HCT116 (cell line): Measurements from ENCODE around the gene TNFAIP8L3. TPM values are rescaled to one million over a fixed set of nuclear protein-coding genes. Genes with fewer than 3 reads are reported as not detected.

Experiments used
- ATAC-seq: fragments of 200-7000 bp; cut with Tn5 transposase; 2 replicates; pipeline ENCODE4 v1.9.1; 2020; ENCODE audit warnings: mild to moderate bottlenecking, moderate library complexity
- BruUV-seq: library from RNA; stranded (reverse); fragments of 400-500 nt; replicated peaks from 2 replicates; lab custom pipeline; 2021; lab: Mats Ljungman, UMichigan
- CTCF ChIA-PET: fragments of 300-600 bp; sonication (Branson Sonifier 250); formaldehyde crosslinking; loops from one replicate; lab custom pipeline; 2021; ENCODE audit warnings: antibody characterized with exemption; lab: Charles Lee
- POLR2A ChIA-PET: fragments of 300-600, 350-600 bp; sonication (Branson Sonifier 250); formaldehyde crosslinking; loops from one replicate; lab custom pipeline; 2021; ENCODE audit warnings: antibody characterized with exemption; lab: Charles Lee
- RAD21 ChIA-PET, 2 experiments: fragments of 300-600 bp; sonication (Branson Sonifier 250); formaldehyde crosslinking; loops; one replicate each; lab custom pipeline; 2023; ENCODE audit warnings: low total read pairs in 2 of 2; ENCODE audit not compliant: uncharacterized antibody in 2 of 2, unreplicated experiment in 2 of 2, low non-redundant PET in 1 of 2; lab: Charles Lee
- DNase-seq: peaks from one replicate; pipeline ENCODE4 v3.0.0-alpha.2; 2010; ENCODE audit warnings: low read depth, low spot score
- H2AFZ ChIP-seq: fragments of 200-600 bp; shearing (Covaris generic), sonication (generic); 2 replicates; pipeline ENCODE4 v1.6.1; 2017; ENCODE audit warnings: low read depth, mixed run types, mixed read lengths, antibody characterized with exemption, low read length; ENCODE audit not compliant: poor library complexity, severe bottlenecking
- H3K27ac ChIP-seq: 2 replicates; pipeline ENCODE4 v1.5.1; 2012; ENCODE audit warnings: low read depth, low read length
- H3K27me3 ChIP-seq: fragments of 200-600 bp; sonication (generic); 2 replicates; pipeline ENCODE4 v1.6.1; 2016; ENCODE audit warnings: mixed run types, low read length, mixed read lengths; ENCODE audit not compliant: insufficient read depth
- H3K36me3 ChIP-seq, 2 experiments: fragments of 200-500 bp in 1 of 2; fragments of 200-600 bp in 1 of 2; sonication (Bioruptor generic) in 1 of 2; sonication (generic) in 1 of 2; 2 replicates each; pipeline versions ENCODE4 v1.5.1 to v1.6.1; 2014 to 2016; ENCODE audit warnings: low read length in 2 of 2, inconsistent platforms in 1 of 2, mixed read lengths in 1 of 2, mixed run types in 1 of 2; ENCODE audit not compliant: insufficient read depth in 2 of 2, control insufficient read depth in 1 of 2
- H3K4me1 ChIP-seq, 2 experiments: fragments of 200-600 bp in 1 of 2; sonication (generic) in 1 of 2; 2 replicates each; pipeline versions ENCODE4 v1.5.1 to v1.6.1; 2012 to 2017; ENCODE audit warnings: low read length in 2 of 2, inconsistent platforms in 1 of 2, mild to moderate bottlenecking in 1 of 2, mixed read lengths in 1 of 2, mixed run types in 1 of 2, moderate library complexity in 1 of 2; ENCODE audit not compliant: insufficient read depth in 2 of 2, control insufficient read depth in 1 of 2
- H3K4me2 ChIP-seq: fragments of 200-600 bp; sonication (generic); 2 replicates; pipeline ENCODE4 v1.6.1; 2017; ENCODE audit warnings: mixed run types, low read length, mixed read lengths
- H3K4me3 ChIP-seq, 2 experiments: fragments of 200-600 bp in 1 of 2; sonication (generic) in 1 of 2; replicated peaks in 1 of 2; 2 replicates each; pipeline ENCODE4 v1.5.1; 2011 to 2016; ENCODE audit warnings: low read length in 2 of 2, control low read depth in 1 of 2, low read depth in 1 of 2, mild to moderate bottlenecking in 1 of 2, mixed read lengths in 1 of 2, mixed run types in 1 of 2
- H3K79me2 ChIP-seq: fragments of 200-600 bp; sonication (generic); 2 replicates; pipeline ENCODE4 v1.6.1; 2017; ENCODE audit warnings: mild to moderate bottlenecking, mixed run types, low read length, moderate library complexity, mixed read lengths; ENCODE audit not compliant: insufficient read depth
- H3K9ac ChIP-seq: fragments of 200-600 bp; sonication (generic); 2 replicates; pipeline ENCODE4 v1.6.1; 2016; ENCODE audit warnings: low read length, mixed read lengths
- H3K9me2 ChIP-seq: fragments of 200-600 bp; sonication (generic), shearing (Covaris generic); 2 replicates; pipeline ENCODE4 v1.6.1; 2017; ENCODE audit warnings: mixed run types, mild to moderate bottlenecking, moderate library complexity; ENCODE audit not compliant: insufficient read depth
- H3K9me3 ChIP-seq, 2 experiments: fragments of 200-500 bp in 1 of 2; fragments of 200-600 bp in 1 of 2; sonication (Bioruptor generic) in 1 of 2; sonication (generic) in 1 of 2; 2 replicates each; pipeline ENCODE4 v1.6.1; 2014 to 2017; ENCODE audit warnings: low read length in 2 of 2, mixed read lengths in 2 of 2, inconsistent platforms in 1 of 2, low read depth in 1 of 2, mild to moderate bottlenecking in 1 of 2, mixed run types in 1 of 2, moderate library complexity in 1 of 2; ENCODE audit not compliant: control insufficient read depth in 1 of 2, insufficient read depth in 1 of 2
- H4K20me1 ChIP-seq: fragments of 200-600 bp; sonication (generic), shearing (Covaris generic); 2 replicates; pipeline ENCODE4 v1.6.1; 2017; ENCODE audit warnings: mixed run types, mild to moderate bottlenecking, moderate library complexity; ENCODE audit not compliant: insufficient read depth
- CBX3 ChIP-seq: IDR thresholded peaks from 2 replicates; pipeline ENCODE4 v1.6.1; 2012; ENCODE audit warnings: low read depth
- CEBPB ChIP-seq: IDR thresholded peaks from 2 replicates; pipeline ENCODE4 v1.6.1; 2012; ENCODE audit warnings: low read depth
- EGR1 ChIP-seq: IDR thresholded peaks from 2 replicates; pipeline ENCODE4 v1.6.1; 2012; ENCODE audit warnings: low read depth
- ELF1 ChIP-seq: IDR thresholded peaks from 2 replicates; pipeline ENCODE4 v1.6.1; 2012; ENCODE audit warnings: low read depth, borderline replicate concordance
- EZH2 ChIP-seq: fragments of 200-600 bp; sonication (generic); IDR thresholded peaks from 2 replicates; pipeline ENCODE4 v1.6.1; 2017; ENCODE audit warnings: antibody characterized with exemption, mixed run types
- EZH2phosphoT487 ChIP-seq: fragments of 200-600 bp; IDR thresholded peaks from 2 replicates; pipeline ENCODE4 v1.6.1; 2018; ENCODE audit warnings: antibody characterized with exemption, borderline replicate concordance
- FOSL1 ChIP-seq: IDR thresholded peaks from 2 replicates; pipeline ENCODE4 v1.6.1; 2012; ENCODE audit warnings: low read depth
- JUND ChIP-seq: IDR thresholded peaks from 2 replicates; pipeline ENCODE4 v1.6.1; 2012
- POLR2A ChIP-seq: IDR thresholded peaks from 2 replicates; pipeline ENCODE4 v1.7.0; 2011; ENCODE audit warnings: borderline replicate concordance; ENCODE audit not compliant: insufficient read depth, insufficient read length; ENCODE audit errors: extremely low read depth
- POLR2AphosphoS5 ChIP-seq: IDR thresholded peaks from 2 replicates; pipeline ENCODE4 v1.6.1; 2011; ENCODE audit warnings: mild to moderate bottlenecking, low read depth, low read length, moderate library complexity
- SP1 ChIP-seq: IDR thresholded peaks from 2 replicates; pipeline ENCODE4 v1.6.1; 2012; ENCODE audit warnings: low read depth
- YY1 ChIP-seq: IDR thresholded peaks from 2 replicates; pipeline ENCODE4 v1.6.1; 2011; ENCODE audit warnings: low read length, low read depth, moderate library complexity, mild to moderate bottlenecking; ENCODE audit not compliant: insufficient replicate concordance; ENCODE audit errors: extremely low read depth
- ZFX ChIP-seq: fragments of 450-650 bp; IDR thresholded peaks from 2 replicates; pipeline ENCODE4 v1.6.1; 2017
- ZNF274 ChIP-seq: fragments of 200-500 bp; sonication (Bioruptor generic); IDR thresholded peaks from 2 replicates; pipeline ENCODE4 v1.6.1; 2014; ENCODE audit warnings: mild to moderate bottlenecking, low read depth, low read length, inconsistent platforms
- intact Hi-C: fragments of 100-400 bp; cut with micrococcal nuclease; formaldehyde crosslinking; loops from 2 replicates; pipeline ENCODE4 v1.10.0; 2022
- total RNA-seq: library from RNA; stranded (reverse); gene quantifications from one replicate; pipeline ENCODE4 v1.2.1, GENCODE V29; 2021; ENCODE audit not compliant: unreplicated experiment
- TF ChIP-seq, protein P1 (sequence below): IDR thresholded peaks from 2 replicates; pipeline ENCODE4 v1.6.1; 2011; ENCODE audit warnings: mild to moderate bottlenecking, low read length, moderate library complexity; ENCODE audit not compliant: insufficient replicate concordance; ENCODE audit errors: extremely low read depth
- TF ChIP-seq, protein P2 (sequence below): IDR thresholded peaks from 2 replicates; pipeline ENCODE4 v1.6.1; 2012; ENCODE audit warnings: low read depth
- TF ChIP-seq, protein P3 (sequence below), 3 experiments: fragments of 200-600 bp in 1 of 3; sonication (generic) in 1 of 3; IDR thresholded peaks in 2 of 3; conservative IDR thresholded peaks in 1 of 3; 2 replicates each; pipeline ENCODE4 v1.5.1; 2012 to 2017; ENCODE audit warnings: low read depth in 2 of 3, low read length in 2 of 3, antibody characterized with exemption in 1 of 3, borderline replicate concordance in 1 of 3, control low read depth in 1 of 3, mild to moderate bottlenecking in 1 of 3, mixed read lengths in 1 of 3, mixed run types in 1 of 3, moderate library complexity in 1 of 3; ENCODE audit not compliant: insufficient read depth in 1 of 3

The TNFAIP8L3 gene
- total RNA-seq, 1 experiment from 2014 or later, result 0.47 TPM

DNA sequence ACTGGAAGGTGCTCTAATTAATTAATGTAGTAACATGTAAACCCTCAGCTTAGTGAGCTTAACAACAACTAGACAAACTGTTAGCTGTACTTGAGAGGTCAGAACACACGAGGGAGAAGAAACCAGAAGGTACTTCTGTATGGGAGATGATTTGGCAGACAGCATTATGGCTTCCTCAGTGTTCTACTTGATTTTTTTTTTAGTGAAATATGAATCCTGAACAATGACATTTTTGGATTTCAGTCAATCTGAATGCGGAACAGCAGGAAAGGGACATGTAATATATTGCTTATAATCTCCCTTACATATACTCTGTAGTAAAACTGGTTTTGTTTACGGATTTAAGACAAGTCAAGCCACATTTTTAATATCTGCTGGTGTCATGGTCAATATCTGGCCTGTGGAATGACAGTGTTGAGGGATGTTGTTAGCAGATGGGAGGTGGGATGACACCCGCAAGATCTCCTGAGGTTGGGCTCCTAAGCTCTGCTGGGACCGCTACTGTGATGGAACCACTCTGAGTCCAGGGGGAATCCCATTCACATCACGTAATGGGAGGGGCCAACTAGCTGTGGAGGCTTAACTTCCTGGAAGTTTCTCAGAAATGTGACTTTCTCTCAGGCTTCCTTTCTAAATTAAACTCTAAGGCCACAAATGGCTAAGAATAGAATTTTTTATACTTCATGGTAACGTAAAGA, 18.7 kb downstream of the TNFAIP8L3 start:
- no peak overlapping the region for H3K27ac ChIP-seq
- TF ChIP-seq FOSL1 (no peak), EGR1 (no peak), EZH2 (no peak), CEBPB (no peak), POLR2AphosphoS5 (no peak), ELF1 (no peak), ZFX (no peak), ZNF274 (no peak), JUND (no peak), YY1 (no peak), SP1 (no peak), EZH2phosphoT487 (no peak), POLR2A (no peak), CBX3 (no peak)
- TF ChIP-seq, protein P1, sequence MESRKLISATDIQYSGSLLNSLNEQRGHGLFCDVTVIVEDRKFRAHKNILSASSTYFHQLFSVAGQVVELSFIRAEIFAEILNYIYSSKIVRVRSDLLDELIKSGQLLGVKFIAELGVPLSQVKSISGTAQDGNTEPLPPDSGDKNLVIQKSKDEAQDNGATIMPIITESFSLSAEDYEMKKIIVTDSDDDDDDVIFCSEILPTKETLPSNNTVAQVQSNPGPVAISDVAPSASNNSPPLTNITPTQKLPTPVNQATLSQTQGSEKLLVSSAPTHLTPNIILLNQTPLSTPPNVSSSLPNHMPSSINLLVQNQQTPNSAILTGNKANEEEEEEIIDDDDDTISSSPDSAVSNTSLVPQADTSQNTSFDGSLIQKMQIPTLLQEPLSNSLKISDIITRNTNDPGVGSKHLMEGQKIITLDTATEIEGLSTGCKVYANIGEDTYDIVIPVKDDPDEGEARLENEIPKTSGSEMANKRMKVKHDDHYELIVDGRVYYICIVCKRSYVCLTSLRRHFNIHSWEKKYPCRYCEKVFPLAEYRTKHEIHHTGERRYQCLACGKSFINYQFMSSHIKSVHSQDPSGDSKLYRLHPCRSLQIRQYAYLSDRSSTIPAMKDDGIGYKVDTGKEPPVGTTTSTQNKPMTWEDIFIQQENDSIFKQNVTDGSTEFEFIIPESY, result no peak
- TF ChIP-seq, protein P2, sequence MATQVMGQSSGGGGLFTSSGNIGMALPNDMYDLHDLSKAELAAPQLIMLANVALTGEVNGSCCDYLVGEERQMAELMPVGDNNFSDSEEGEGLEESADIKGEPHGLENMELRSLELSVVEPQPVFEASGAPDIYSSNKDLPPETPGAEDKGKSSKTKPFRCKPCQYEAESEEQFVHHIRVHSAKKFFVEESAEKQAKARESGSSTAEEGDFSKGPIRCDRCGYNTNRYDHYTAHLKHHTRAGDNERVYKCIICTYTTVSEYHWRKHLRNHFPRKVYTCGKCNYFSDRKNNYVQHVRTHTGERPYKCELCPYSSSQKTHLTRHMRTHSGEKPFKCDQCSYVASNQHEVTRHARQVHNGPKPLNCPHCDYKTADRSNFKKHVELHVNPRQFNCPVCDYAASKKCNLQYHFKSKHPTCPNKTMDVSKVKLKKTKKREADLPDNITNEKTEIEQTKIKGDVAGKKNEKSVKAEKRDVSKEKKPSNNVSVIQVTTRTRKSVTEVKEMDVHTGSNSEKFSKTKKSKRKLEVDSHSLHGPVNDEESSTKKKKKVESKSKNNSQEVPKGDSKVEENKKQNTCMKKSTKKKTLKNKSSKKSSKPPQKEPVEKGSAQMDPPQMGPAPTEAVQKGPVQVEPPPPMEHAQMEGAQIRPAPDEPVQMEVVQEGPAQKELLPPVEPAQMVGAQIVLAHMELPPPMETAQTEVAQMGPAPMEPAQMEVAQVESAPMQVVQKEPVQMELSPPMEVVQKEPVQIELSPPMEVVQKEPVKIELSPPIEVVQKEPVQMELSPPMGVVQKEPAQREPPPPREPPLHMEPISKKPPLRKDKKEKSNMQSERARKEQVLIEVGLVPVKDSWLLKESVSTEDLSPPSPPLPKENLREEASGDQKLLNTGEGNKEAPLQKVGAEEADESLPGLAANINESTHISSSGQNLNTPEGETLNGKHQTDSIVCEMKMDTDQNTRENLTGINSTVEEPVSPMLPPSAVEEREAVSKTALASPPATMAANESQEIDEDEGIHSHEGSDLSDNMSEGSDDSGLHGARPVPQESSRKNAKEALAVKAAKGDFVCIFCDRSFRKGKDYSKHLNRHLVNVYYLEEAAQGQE, result no peak
- TF ChIP-seq, protein P3, sequence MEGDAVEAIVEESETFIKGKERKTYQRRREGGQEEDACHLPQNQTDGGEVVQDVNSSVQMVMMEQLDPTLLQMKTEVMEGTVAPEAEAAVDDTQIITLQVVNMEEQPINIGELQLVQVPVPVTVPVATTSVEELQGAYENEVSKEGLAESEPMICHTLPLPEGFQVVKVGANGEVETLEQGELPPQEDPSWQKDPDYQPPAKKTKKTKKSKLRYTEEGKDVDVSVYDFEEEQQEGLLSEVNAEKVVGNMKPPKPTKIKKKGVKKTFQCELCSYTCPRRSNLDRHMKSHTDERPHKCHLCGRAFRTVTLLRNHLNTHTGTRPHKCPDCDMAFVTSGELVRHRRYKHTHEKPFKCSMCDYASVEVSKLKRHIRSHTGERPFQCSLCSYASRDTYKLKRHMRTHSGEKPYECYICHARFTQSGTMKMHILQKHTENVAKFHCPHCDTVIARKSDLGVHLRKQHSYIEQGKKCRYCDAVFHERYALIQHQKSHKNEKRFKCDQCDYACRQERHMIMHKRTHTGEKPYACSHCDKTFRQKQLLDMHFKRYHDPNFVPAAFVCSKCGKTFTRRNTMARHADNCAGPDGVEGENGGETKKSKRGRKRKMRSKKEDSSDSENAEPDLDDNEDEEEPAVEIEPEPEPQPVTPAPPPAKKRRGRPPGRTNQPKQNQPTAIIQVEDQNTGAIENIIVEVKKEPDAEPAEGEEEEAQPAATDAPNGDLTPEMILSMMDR (IDR thresholded peaks at IDR 0.05 in 2 of 3, conservative IDR thresholded peaks at IDR 0.05 in 1 of 3; ENCODE audit: borderline replicate concordance in 1 of 3, insufficient read depth in 1 of 3, low read depth in 2 of 3, low read length in 2 of 3), result no peak
- no TSS peak for BruUV-seq
- no peak for DNase-seq
- H3K9me3 ChIP-seq, result no peaks in the 10 kb centered on the region
- no peak overlapping the region for H3K9ac ChIP-seq
- ChIA-PET POLR2A (no interaction called here), RAD21 (no interaction called here), CTCF (no interaction called here)
- H3K4me3 ChIP-seq, result no peak overlapping the region
- H4K20me1 ChIP-seq, result no peaks in the 10 kb centered on the region
- no peak for ATAC-seq
- intact Hi-C loops, result no loop called here
- no peaks in the 10 kb centered on the region for H3K36me3 ChIP-seq
- H3K4me1 ChIP-seq, result peaks cover 6% of the 10 kb centered on the region in 2 experiments; a peak in 2 of 4 replicates
- no peak overlapping the region for H3K4me2 ChIP-seq
- H2AFZ ChIP-seq, result no peak overlapping the region
- no peaks in the 10 kb centered on the region for H3K27me3 ChIP-seq
- no peaks in the 10 kb centered on the region for H3K9me2 ChIP-seq
- no peaks in the 10 kb centered on the region for H3K79me2 ChIP-seq
